Measurements from ENCODE around the gene TUBB6.
A peak's percentile ranks its signal among the peaks of the same experiment; 100 is the strongest.

TUBB6 gene

DNA sequence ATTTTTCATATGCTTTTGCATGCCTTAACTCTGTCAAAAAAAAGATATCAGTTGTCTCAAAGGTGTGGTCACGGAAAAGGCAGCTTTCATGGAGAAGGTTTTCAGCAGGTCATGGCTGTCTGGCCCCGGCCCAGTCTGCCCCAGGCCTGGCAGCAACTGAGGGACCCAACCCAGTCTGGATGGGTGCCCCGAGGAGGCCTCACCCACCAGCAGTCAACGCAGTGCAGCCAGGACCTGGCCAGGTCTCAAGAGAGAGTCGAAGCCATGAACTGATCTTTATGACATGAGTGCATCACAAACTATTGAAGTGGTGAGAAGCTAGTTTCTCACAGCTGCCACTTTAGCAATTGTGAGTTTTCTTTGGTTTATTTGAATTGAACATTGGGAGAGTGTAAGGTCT lies 7.9 kb downstream of the TUBB6 start:
- DNase-seq = no peak

DNA sequence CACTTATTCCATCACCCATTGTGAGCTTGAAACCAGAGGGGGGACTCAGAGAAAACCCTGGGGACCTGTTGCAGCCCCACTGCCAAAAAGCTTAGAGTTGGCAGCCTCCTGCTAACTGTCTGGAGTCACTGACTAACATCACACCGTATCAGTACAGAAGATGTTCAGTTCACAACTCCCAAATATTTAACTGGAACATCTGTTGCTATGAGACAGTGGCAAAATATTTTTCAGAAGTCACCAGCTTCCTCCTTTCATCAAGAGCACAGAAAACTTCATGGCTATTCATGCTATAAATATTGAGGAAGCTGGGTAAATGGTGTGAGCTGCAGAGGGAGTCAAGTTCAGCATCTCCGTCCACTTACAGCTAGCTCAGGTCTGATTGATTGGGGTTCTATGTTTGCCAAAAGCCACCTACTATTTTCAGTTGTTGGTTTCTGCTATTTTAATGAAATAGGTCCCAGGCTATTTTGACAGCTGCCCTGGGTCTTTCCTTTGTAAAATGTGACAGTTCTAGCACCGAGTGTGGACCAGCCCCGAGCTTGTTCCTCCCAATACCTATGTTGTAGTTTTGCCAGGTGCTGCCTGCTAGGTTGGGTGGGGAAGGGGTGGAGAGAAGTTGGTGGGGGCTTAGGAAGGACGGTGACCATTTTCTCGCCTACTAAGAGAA lies 9.8 kb downstream of the TUBB6 start:
- no peak for DNase-seq

DNA sequence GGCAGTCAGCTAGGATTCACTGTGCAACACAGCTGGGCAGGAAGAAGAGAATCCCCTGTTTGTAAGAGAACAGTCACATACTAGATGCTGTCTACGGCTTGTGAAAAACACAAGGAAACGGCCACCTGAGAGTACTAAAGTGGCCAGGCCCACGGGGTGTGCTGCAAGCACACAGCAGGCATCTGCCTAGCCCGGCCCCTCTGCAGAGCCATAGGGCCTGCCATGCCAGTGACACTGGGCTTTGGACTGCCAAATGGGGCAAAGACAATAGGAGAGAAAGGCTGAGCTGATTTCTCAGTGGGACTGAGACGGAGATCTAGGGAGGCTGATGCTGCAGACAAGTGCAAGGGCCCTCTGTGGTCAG lies 10.3 kb downstream of the TUBB6 start:
- no peak for DNase-seq

DNA sequence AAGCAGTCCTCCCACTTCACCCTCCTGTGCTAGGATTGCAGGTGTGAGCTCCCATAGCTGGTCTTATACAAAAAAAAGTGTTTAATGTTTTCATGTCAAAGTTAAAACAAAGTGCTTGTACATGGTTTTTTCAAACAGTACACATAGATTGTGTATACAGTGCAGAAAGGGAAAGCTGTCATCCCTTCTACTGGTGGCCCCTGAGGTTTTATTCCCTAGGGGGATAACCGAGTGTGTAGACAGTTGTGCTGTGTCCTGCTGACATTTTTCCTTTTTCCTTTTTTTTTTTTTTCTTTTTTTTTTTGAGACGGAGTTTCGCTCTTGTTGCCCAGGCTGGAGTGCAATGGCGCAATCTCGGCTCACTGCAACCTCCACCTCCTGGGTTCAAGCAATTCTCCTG lies 10.8 kb downstream of the TUBB6 start:
- no peak for DNase-seq

DNA sequence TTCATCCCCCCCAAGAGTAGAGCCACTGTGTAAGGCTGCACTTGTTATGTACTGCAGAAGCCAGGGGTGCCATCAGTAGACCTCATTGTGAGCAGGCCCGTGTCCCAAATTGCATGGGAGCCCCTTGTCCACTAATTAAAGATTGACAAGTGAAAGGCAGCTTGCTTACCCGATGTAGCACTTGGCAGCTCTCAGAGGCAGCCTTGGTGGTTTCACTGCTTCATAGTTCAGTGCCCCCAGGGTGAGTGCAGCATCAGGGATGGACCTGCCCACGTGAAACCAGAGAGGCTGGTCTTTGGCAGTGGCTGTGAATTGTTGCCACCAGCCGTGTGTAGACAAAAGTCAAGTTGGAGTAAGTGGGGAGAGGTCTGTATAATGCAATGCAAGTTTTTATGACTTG lies 13.3 kb downstream of the TUBB6 start:
- DNase-seq = no peak

DNA sequence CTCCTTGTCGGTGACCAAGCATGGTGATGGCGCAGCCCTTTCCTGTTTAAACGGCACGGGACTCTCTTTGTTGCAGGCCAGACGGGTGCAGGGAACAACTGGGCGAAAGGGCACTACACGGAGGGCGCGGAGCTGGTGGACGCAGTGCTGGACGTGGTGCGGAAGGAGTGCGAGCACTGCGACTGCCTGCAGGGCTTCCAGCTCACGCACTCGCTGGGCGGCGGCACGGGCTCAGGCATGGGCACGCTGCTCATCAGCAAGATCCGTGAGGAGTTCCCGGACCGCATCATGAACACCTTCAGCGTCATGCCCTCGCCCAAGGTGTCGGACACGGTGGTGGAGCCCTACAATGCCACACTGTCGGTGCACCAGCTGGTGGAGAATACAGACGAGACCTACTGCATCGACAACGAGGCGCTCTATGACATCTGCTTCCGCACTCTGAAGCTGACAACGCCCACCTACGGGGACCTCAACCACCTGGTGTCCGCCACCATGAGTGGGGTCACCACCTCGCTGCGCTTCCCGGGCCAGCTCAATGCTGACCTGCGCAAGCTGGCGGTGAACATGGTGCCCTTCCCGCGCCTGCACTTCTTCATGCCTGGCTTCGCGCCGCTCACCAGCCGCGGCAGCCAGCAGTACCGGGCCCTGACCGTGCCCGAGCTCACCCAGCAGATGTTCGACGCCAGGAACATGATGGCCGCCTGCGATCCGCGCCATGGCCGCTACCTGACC lies 17.1 kb downstream of the TUBB6 start:
- no peak for DNase-seq

DNA sequence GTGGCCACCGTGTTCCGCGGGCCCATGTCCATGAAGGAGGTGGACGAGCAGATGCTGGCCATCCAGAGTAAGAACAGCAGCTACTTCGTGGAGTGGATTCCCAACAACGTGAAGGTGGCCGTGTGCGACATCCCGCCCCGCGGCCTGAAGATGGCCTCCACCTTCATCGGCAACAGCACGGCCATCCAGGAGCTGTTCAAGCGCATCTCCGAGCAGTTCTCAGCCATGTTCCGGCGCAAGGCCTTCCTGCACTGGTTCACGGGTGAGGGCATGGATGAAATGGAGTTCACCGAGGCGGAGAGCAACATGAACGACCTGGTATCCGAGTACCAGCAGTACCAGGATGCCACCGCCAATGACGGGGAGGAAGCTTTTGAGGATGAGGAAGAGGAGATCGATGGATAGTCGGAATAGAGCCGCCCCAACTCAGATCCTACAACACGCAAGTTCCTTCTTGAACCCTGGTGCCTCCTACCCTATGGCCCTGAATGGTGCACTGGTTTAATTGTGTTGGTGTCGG lies 17.7 kb downstream of the TUBB6 start:
- DNase-seq = no peak

DNA sequence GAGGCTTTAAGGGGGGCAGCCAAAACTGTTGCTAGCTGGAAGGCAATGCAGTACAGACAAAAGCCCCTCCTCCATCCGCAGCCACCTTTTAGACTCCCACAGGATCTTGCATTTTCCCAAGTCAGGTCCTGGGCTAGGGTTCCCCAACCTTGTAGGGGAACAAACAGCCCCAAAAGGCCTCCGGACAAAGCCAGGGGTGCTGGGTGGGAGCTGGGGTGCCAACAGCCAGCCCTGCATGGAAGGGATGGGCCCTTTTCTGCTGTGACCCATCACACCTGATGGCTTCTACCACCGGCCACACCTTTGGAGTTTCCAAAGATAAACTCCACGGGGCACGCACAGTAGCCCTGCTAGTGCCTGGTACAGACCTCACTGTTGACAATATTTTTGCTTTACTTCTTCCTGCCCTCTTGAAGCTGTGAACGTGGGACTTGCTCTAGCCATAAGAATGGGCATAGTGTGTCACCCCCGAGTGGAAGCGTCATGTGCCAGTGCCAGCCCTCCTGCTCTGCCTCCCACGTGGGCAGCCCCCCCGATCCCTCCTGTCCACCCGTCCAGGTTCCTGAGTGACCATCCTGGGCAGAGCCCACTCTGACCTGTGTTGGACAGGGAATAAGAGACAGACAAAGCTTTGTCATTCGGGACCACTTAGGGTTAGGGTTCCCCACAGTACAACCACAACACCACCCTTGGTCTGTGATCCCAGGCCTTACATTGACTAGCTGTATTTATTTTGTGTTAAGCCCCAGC lies 18.8 kb downstream of the TUBB6 start:
- no peak for DNase-seq

DNA sequence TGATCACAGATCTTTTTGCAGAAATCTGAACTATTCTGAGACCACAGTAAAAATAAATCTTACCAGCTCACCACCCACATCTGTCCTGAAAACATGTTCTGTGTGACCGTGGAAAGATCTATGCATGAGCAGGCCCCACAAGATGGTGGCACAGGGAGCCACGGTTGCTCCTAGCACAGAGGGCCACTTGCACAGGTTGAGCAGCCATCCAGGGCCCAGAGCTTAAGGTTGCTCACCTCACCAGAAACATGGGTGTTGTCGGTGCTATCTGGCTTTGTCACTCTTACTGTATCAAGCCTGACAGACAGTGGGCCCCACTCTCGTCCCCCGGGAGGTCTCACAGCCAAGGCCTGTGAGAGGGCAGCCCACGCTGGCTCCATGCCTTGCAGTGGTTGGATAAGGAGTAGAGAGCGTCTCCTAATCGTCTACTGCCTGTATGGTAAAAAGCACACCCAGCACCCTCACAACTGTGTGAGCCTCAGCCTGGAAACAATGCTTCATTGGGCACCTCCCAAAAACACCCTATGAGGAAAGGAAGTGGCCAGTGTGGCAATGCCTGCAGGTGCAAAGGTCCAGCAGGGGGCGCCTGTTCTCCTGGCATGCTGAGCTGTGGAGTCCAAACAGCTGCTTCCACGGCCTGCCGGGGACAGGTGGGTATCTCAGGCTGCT lies 19.6 kb downstream of the TUBB6 start:
- peak; percentile 21 for DNase-seq

DNA sequence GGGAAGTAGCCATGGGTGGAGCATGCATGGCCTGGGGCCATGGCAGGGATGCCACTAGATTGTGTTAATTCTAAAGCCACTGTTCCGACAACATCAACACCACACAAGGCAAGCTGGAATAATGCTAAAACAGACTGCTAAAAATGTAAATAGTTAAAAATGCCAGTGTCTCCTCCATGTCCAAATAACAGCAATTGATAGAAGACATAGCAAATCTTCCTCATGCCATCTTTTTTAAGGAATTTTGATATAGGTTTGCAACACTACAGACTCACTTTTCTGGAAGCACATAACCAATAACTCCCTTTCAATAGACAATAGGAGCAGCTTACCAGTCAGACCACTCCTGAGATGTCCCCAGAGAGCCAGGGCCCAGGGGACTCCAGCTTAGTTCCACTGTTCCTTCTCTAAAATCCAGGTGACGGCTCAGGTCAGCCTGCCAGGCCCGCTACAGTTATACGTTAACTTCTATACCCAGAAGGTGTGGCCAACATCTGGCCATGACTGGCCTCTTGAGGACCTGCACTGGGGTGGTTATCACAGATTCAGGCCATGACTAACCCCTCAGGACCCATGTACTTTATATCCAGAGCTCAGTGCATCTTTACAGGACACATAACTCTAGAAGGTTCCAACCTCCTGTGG lies 20.3 kb downstream of the TUBB6 start:
- no peak for DNase-seq

DNA sequence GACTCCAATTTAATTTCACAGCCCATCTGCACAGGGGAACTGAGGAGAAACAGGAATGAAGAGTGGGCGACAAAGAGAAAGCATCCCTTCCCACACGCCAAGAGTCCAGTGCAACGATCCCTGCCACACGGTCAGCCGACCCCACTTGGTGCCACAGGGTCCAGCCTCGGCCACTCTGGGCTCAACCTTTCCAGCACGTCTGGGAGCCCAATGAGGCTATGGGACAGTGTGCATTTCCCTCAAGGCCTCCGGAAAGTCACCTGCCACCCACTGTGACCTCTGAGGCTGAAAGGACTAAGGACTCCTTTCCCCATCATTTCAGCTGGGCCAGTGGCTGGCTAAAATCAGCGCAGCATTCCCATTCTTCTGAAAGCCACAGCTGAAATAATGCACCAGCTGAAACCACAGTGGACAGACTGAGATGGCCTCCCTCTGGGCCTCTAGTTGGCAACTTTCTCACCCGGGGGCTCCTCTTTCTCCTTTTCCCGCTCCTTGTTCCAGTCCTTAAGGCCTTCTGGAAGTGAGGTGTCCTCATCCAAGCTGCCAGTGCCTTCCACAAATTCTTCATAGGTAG lies 21.2 kb downstream of the TUBB6 start:
- DNase-seq = no peak

DNA sequence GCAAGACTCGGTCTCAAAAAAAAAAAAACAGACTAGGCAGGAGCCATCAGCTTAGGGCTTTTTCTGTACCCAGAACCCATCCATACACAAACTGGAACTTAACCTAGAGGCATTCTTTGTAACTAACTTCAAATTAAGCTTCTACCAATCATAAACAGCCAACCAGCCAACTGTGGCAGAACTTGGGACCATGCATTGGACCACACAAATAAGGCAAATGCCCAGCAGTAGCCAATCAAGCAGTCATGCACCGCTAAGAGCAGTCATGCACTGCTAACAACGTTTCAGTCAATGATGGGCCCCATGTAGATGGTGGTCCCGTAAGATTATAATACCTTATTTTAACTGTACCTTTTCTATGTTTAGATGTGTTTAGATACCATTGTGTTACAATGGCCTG lies 22.7 kb downstream of the TUBB6 start:
- DNase-seq = no peak

DNA sequence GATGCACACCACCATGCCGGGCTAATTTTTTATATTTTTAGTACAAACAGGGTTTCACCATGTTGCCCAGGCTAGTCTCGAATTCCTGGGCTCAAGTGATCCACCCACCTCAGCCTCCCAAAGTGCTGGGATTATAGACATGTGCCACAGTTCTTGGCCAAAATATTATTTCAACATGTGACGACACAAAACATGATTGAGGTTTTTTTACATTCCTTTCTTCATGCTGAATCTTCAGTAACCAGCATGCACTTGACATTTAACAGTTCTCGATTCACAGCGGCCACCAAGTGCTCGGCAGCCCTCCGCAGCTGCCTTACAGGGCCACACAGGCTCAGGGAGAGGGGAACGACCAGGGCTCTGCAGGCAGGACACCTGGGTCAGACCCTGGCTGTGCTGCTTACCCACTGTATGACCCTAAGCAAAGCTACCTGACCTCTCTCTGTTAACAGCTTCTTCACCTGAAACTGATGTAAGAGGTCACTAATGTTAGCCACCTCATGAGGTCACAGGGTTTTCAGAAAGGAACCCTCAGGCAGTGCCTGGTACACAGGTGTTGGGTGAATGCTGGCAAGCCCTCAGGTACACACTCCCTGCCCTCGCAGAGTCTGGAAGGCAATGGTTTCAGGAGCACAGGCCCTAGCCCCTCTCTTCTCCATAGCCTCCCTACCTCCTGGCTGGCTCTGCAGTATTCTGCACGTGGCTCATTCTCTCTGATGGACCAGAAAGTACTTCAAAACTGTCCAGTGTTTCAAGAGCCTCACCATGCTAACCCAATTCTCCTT lies 25.7 kb downstream of the TUBB6 start:
- no peak for DNase-seq

DNA sequence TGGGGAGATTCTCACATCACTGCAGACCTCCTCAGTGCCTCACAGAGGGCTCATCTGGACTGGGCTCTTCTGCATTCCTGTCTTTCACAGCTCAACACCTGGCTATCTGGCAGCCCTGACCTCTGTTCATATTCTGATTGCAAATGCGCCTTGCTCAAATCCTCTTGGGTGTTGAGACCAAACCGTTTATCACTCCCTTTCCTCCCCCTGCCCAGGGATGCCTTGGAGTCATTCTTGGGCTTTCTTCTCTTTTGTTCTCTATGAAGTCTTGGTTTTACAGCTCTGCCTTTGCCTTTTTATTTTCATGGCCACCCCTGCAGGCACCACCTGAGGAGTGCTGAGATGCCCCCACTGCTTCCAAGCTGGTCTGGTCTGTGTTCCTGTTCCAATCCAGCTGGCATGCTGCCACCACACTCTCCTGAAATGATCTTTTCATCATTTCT lies 26.3 kb downstream of the TUBB6 start:
- DNase-seq = no peak

DNA sequence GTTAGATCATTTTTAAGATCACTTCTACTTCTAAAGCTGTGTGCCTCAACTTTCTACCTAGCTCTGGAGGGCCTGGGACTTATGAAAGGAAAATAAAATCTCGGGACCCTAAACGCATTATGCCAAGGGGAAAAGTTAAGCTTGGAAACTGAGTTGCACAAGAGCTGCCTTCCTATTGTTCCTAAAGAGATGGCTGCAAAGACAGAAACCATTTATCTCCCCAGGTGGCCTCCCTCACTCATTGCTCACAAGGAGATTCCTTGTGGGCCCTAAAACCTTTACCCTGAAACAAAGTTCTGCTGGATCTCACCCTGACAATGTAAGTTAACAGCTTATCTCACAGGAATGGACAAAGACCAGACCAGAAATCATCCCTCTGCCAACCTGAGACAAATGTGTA lies 26.8 kb downstream of the TUBB6 start:
- DNase-seq = no peak

DNA sequence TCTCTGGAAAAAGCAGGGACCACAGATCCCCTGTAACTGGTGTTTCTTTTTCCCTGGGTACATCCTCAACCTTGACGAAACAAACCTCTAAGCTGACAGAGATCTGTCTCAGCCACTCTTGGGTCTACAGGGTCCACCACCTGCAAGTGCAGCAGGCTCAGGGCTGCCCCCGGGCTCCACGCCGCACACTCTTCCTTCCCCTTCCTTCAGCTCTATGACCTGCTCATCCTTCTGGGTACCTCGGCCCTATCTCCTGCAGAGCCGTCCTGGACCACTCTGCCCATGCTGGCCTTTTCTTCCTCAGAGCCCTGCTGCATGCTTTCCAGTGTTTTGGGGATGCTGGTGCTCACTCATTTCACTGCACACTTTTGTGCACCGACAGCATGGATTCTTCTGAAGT lies 27.5 kb downstream of the TUBB6 start:
- DNase-seq = no peak

DNA sequence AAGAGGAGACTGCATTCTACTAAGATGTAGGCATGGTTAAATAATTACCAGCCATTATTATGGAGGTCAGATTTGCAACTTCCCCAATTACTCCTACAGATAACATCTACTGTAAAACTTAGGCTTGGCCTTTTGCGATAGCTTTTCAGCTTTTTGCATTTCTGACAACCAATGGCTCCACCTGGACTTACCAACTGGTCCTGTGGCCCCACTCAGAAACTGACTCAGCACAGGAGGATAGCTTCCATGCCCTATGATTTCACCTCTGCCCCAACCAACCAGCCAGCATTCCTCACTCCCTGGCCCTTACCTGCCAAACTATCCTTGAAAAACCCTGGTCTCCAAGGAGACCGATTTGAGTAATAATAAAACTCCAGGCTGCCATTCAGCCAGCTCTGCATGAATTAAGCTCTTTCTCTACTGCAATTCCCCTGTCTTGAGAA lies 28.2 kb downstream of the TUBB6 start:
- no peak for DNase-seq

DNA sequence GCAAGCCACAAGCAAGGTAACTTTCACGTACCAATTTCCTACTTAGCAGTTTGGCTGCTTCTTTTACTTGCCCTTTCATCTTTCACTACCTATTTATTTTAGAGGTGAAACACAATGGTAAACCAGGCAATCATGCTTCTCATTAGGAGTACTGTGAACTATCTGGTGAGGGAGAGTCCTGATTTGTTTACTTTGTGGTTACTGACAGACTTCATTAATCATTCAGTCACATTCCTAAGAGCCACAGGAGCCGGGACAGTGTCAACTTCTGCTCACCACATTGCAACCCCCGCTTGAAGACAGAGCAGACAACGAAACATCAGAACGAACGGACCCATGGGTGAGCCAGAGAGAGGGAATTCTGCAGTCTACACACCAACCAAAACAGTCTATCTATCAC lies 28.8 kb downstream of the TUBB6 start:
- no peak for DNase-seq

DNA sequence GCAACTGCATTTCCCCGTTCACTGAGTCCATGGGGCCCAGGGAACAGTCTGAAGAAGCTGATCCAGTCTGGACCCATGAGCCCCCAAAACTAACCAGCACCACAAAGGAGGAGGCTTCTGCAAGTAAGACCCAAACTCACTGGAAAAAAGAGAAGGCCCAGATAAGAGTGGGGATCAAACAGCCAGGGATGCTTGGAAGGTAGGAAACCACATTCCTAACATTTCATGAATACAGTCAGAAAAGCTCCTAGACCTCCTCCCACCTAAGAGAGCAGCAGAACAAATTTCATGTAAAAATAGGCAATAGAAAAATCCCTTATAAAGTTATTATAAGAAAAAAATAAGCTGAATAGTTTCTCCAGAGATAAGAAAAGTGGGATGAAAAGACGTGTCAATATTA lies 30.3 kb downstream of the TUBB6 start:
- DNase-seq = no peak

DNA sequence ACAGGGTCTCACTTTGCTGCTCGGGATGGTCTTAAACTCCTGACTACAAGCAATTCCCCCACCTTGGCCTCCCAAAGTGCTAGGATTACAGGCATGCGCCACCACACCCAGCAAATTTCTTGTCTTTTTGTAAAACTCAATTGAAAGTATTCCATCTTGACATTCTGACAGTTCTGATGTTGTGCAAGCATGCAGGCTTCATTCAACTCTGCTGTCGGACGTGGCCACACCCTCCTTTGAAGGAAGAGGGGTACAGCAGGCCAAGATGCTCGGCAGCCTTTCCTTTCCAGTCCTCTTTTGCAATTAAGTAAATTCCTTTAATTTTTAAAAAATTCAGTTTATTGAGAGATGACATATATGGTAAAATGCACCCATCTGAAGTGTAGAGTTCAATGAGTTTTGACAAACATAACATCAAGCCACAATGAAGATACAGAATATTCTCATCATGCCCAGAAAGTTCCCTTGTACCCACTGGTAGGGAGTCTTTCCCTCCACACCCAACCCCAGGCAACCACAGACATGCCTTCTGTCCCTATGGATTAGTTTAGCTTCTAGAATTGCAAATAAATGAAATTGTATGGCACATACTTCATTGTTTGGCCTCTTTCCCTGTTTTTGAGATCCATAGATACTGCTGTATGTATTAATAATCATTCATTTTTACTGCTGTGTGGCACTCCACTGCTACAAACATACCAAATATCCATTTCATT lies 33.1 kb downstream of the TUBB6 start:
- DNase-seq = no peak

DNA sequence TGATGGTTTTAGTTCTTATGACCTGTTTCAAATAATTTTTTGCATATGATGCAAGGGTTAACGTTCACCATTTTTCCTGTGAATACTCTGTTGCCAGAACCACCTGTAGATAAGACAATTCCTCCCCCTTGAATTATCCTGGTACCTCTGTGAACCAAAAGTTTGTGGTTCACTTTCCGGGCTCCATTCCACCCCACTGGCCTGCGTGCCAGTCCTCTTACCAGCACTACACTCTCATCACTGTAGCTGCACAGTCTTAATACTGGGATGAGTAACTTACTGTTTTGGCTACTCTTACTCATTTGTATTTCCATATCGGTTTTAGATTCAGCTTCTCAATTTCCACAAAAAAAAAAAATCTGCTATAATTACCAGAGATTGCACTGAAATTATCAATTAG lies 34.6 kb downstream of the TUBB6 start:
- no peak for DNase-seq

Data from GDM1 (cell line).